Liver (tissue), 3 donors: ENCODE results near the gene MMD2.

Experiments
- ATF3 ChIP-seq: IDR thresholded peaks from 2 replicates; pipeline ENCODE4 v1.6.1; 2016; ENCODE audit warnings: antibody characterized with exemption
- CTCF ChIP-seq: fragments of 150-350 bp; IDR thresholded peaks from 2 replicates; pipeline ENCODE4 v1.5.1; 2017; ENCODE audit warnings: improper control_type of control experiment, low read depth, low read length; ENCODE audit not compliant: missing input control
- EGR1 ChIP-seq, 2 donors: IDR thresholded peaks; 2 replicates each; pipeline ENCODE4 v1.6.1; 2016 to 2018; ENCODE audit warnings: antibody characterized with exemption in 2 of 2, low read depth in 2 of 2
- GABPA ChIP-seq, 2 donors: IDR thresholded peaks in 1 of 2; conservative IDR thresholded peaks in 1 of 2; 2 replicates each; pipeline ENCODE4 v1.6.1; 2016; ENCODE audit warnings: antibody characterized with exemption in 2 of 2, mild to moderate bottlenecking in 1 of 2, moderate library complexity in 1 of 2
- JUND ChIP-seq, 2 donors: IDR thresholded peaks; 2 replicates each; pipeline ENCODE4 v1.6.1; 2016; ENCODE audit warnings: antibody characterized with exemption in 2 of 2
- MAX ChIP-seq: IDR thresholded peaks from 2 replicates; pipeline ENCODE4 v1.6.1; 2016; ENCODE audit warnings: antibody characterized with exemption
- REST ChIP-seq: IDR thresholded peaks from 2 replicates; pipeline ENCODE4 v1.6.1; 2016; ENCODE audit warnings: antibody characterized with exemption, mild to moderate bottlenecking
- RXRA ChIP-seq, 2 donors: IDR thresholded peaks; 2 replicates each; pipeline ENCODE4 v1.6.1; 2017 to 2018; ENCODE audit warnings: antibody characterized with exemption in 2 of 2, mild to moderate bottlenecking in 1 of 2
- TAF1 ChIP-seq: conservative IDR thresholded peaks from 2 replicates; pipeline ENCODE4 v1.6.1; 2016; ENCODE audit warnings: antibody characterized with exemption, mild to moderate bottlenecking
- ZBTB33 ChIP-seq: IDR thresholded peaks from 2 replicates; pipeline ENCODE4 v1.6.1; 2016; ENCODE audit warnings: antibody characterized with exemption
- donor health status: healthy.
- donor health status: healthy.

GRCh38 chr7:4904346-4904745, 54.6 kb downstream of the MMD2 start:
- TF ChIP-seq CTCF = no peak
- no peak for TF ChIP-seq ZBTB33
- no peak for TF ChIP-seq REST
- TF ChIP-seq TAF1 = no peak
- TF ChIP-seq EGR1 (IDR thresholded peaks at IDR 0.05; ENCODE audit: low read depth in 2 of 2) = no peak
- TF ChIP-seq MAX = no peak
- TF ChIP-seq GABPA (IDR thresholded peaks at IDR 0.05 in 1 of 2, conservative IDR thresholded peaks at IDR 0.05 in 1 of 2) = no peak
- TF ChIP-seq ATF3 = no peak
- TF ChIP-seq RXRA (IDR thresholded peaks at IDR 0.05) = no peak
- TF ChIP-seq JUND (IDR thresholded peaks at IDR 0.05) = no peak
